Parathyroid adenoma (tissue), 2 donors: ENCODE data around the gene PGLYRP4.
"Not testable (repeated sequence)": the region's sequence is repeated elsewhere in the genome, so short reads cannot be mapped to it uniquely, and the experiment has no call there.

ENCODE experiments used
- H2AFZ ChIP-seq: fragments of 300-600 bp; sonication (generic); one replicate; pipeline ENCODE4 v1.7.0; 2017; ENCODE audit warnings: antibody characterized with exemption, mild to moderate bottlenecking
- H3K27ac ChIP-seq: fragments of 300-600 bp; sonication (generic); one replicate; pipeline ENCODE4 v1.7.0; 2017
- H3K27me3 ChIP-seq: fragments of 300-600 bp; sonication (generic); one replicate; pipeline ENCODE4 v1.7.0; 2017; ENCODE audit warnings: low read length; ENCODE audit not compliant: control insufficient read depth, insufficient read depth
- H3K36me3 ChIP-seq: fragments of 300-600 bp; sonication (generic); one replicate; pipeline ENCODE4 v1.7.0; 2017; ENCODE audit warnings: low read length; ENCODE audit not compliant: control insufficient read depth, insufficient read depth
- H3K4me1 ChIP-seq: fragments of 300-600 bp; sonication (generic); one replicate; pipeline ENCODE4 v1.7.0; 2017; ENCODE audit warnings: control low read depth
- H3K4me2 ChIP-seq: fragments of 300-600 bp; sonication (generic); one replicate; pipeline ENCODE4 v1.7.0; 2017; ENCODE audit warnings: low read length
- H3K4me3 ChIP-seq: fragments of 300-600 bp; sonication (generic); one replicate; pipeline ENCODE4 v1.7.0; 2017; ENCODE audit warnings: low read depth, low read length
- H3K79me2 ChIP-seq: fragments of 300-600 bp; sonication (generic); one replicate; pipeline ENCODE4 v1.7.0; 2017; ENCODE audit warnings: control low read depth
- H3K9ac ChIP-seq: fragments of 300-600 bp; sonication (generic); one replicate; pipeline ENCODE4 v1.7.0; 2017; ENCODE audit warnings: mild to moderate bottlenecking
- H3K9me3 ChIP-seq: fragments of 300-600 bp; sonication (generic); one replicate; pipeline ENCODE4 v1.7.0; 2017; ENCODE audit warnings: low read length; ENCODE audit not compliant: control insufficient read depth
- CTCF ChIP-seq: fragments of 300-600 bp; sonication (generic); IDR thresholded peaks from one replicate; pipeline ENCODE4 v1.7.0; 2017; ENCODE audit warnings: antibody characterized with exemption, mild to moderate bottlenecking
- donor health status: primary hyperparathyroidism.

Gene PGLYRP4

GRCh38 chr1:153350321-153350957 is 1.8 kb upstream of the PGLYRP4 start:
- Histone ChIP-seq H3K27me3 (no peaks in the 10 kb centered on the region), H2AFZ (no peak overlapping the region), H3K9me3 (no peaks in the 10 kb centered on the region), H3K4me3 (no peak overlapping the region), H3K27ac (no peak overlapping the region), H3K4me2 (no peak overlapping the region), H3K4me1 (no peaks in the 10 kb centered on the region), H3K9ac (no peak overlapping the region), H3K79me2 (no peaks in the 10 kb centered on the region), H3K36me3 (no peaks in the 10 kb centered on the region)
- TF ChIP-seq CTCF = no peak

GRCh38 chr1:153349363-153350320 is 1.0 kb upstream of the PGLYRP4 start:
- TF ChIP-seq CTCF = no peak
- Histone ChIP-seq H3K27ac (no peak overlapping the region), H3K4me3 (no peak overlapping the region), H3K79me2 (no peaks in the 10 kb centered on the region), H3K9ac (no peak overlapping the region), H3K27me3 (no peaks in the 10 kb centered on the region), H3K36me3 (no peaks in the 10 kb centered on the region), H2AFZ (no peak overlapping the region), H3K9me3 (no peaks in the 10 kb centered on the region), H3K4me1 (no peaks in the 10 kb centered on the region), H3K4me2 (no peak overlapping the region)

- no peaks in the 10 kb centered on the region for H3K4me1 ChIP-seq
- H3K27me3 ChIP-seq = no peaks in the 10 kb centered on the region
- no peaks in the 10 kb centered on the region for H3K36me3 ChIP-seq
- no peak overlapping the region for H3K4me3 ChIP-seq
- H3K79me2 ChIP-seq = no peaks in the 10 kb centered on the region
- no peak overlapping the region for H2AFZ ChIP-seq
- no peak for TF ChIP-seq CTCF
- H3K27ac ChIP-seq = no peak overlapping the region
- no peaks in the 10 kb centered on the region for H3K9me3 ChIP-seq
- no peak overlapping the region for H3K4me2 ChIP-seq
- no peak overlapping the region for H3K9ac ChIP-seq
Observed at GRCh38 chr1:153347856-153348255, 785 bp downstream of the PGLYRP4 start.

GRCh38 chr1:153347049-153347448 is 1.6 kb downstream of the PGLYRP4 start:
- not testable (repeated sequence) for H3K9ac ChIP-seq, H3K27me3 ChIP-seq, H2AFZ ChIP-seq

GRCh38 chr1:153346077-153346723 is 2.4 kb downstream of the PGLYRP4 start:
- Histone ChIP-seq H3K4me1 (no peaks in the 10 kb centered on the region), H3K9me3 (no peaks in the 10 kb centered on the region), H3K36me3 (no peaks in the 10 kb centered on the region), H3K4me3 (no peak overlapping the region), H3K79me2 (no peaks in the 10 kb centered on the region), H3K27ac (no peak overlapping the region), H2AFZ (no peak overlapping the region), H3K27me3 (no peaks in the 10 kb centered on the region), H3K9ac (no peak overlapping the region), H3K4me2 (no peak overlapping the region)
- TF ChIP-seq CTCF = no peak

More at GRCh38 chr1:153347049-153347448, 1.6 kb downstream of the PGLYRP4 start:
- H3K79me2 ChIP-seq, H3K27ac ChIP-seq, H3K4me1 ChIP-seq, H3K36me3 ChIP-seq, H3K4me2 ChIP-seq, H3K9me3 ChIP-seq, H3K4me3 ChIP-seq: not testable (repeated sequence)
